NCI-H2171 treated with DMSO at 0.1 percent for 48 hours (cell line): Measurements from ENCODE around the gene STMP1.
"Not testable (repeated sequence)": the region's sequence is repeated elsewhere in the genome, so short reads cannot be mapped to it uniquely, and the experiment has no call there.

ENCODE experiments used
- DNase-seq: peaks from one replicate; lab custom pipeline; 2025; lab: John Stamatoyannopoulos, UW

The STMP1 gene

DNA sequence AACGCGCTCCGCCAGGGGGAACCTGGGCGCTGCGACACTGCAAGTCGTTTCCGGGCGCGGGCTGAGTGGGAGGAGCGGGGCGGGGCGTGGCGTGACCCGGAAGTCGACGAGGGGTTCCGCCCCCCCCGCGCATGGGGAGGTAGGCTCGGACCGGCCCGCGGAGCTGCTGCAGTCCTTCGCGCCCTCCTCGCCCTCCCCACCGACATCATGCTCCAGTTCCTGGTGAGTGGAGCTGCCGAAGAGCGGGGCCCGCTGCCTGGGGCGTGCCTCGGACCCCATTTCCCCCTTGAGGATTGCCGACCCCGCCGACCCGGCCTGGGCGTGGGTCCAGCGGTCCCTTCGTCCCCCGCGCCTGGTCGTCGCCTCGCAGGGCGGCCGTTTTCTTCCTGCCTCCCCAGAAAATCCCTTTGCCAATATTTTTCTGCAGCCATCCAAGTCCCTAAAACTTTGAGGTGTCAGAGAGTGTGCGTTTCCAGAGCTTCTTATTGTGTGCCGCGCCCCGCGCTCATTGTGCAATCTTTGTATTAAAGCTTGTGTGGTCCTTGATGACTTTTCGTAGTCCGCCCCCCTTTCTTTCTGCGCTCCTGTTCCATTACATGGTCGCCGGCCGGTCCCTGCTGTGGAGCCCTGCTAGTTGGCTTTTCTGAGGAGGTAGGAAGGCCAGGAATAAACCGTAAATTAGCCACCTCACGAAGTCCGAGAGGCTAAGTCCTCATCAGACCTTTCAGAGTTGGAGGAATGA, at the start of gene STMP1:
STMP1 (plus strand) TSS at position 142 of the 742 bp plus-strand sequence.
- DNase-seq = peak; percentile 91

DNA sequence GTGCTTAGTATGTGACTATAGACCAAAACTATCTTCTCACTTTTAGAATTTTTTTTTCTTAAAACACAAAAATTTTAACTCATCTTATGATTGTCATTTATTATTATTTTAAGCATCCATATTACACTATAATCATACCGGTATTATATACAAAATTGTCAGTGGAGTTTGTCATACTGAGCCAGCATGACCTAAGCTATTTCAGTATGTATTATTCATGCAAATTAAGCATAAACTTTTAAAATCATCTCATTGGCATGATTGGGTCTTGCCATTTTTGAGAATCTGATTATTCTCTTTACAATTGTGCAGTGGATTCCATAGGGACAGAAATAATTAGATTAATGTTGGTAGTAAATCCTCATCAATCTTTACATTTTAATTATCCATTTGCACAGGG, 46.2 kb upstream of the STMP1 start:
- DNase-seq = no peak

DNA sequence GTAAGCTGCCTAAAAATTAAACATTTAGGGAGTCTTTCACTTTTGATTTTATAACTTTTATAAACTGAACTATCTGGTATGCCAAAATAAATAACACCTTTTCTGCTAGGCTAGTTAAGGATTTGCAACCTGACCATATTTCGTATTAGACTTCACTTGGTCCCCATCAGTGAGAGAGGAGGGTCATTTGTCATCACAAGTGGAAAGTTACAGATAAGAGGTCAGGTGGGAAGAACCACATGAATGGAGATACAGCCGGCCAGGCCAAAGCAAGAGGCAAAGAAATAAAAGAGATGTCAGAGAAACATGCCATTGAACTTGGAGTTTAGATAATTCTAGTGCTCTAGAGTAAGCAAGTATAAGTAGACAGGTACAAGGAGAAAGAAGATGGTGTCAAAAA, 44.5 kb upstream of the STMP1 start:
- no peak for DNase-seq

DNA sequence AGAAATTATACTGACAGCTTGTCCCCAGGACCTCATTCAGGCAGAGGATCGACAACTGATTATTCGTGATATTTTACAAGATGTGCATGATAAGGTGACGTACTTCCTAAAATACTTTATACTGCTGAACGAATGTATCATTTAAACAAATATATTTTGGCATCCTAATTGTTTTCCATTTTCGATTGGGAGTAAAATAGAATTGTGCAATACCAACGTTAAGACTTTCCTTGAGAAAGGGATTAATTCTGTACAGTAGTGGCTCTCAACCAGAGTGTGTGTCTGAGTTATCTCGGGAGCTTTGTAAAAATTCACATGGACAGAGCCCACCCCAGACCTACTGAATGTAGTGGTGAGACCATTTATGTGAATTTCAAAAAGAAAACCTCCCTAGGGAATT, 43.8 kb upstream of the STMP1 start:
- no peak for DNase-seq

DNA sequence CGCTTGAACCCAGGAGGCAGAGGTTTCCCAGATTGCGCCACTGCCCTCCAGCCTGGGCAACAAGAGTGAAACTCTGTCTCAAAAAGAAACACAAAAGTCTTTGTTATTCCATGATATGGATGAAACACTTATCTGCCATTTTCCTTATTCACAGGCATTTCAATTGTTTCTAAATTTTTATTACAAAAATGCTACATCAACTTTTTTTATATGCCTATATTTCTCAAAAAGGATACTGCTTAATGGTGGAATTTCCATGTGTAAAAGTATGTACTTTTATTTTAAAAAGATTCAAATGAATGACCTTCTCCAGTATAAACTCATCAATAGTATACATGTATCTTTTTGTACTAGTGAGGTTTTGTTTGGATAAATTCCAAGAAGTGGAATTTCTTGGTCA, 41.9 kb upstream of the STMP1 start:
- no peak for DNase-seq

DNA sequence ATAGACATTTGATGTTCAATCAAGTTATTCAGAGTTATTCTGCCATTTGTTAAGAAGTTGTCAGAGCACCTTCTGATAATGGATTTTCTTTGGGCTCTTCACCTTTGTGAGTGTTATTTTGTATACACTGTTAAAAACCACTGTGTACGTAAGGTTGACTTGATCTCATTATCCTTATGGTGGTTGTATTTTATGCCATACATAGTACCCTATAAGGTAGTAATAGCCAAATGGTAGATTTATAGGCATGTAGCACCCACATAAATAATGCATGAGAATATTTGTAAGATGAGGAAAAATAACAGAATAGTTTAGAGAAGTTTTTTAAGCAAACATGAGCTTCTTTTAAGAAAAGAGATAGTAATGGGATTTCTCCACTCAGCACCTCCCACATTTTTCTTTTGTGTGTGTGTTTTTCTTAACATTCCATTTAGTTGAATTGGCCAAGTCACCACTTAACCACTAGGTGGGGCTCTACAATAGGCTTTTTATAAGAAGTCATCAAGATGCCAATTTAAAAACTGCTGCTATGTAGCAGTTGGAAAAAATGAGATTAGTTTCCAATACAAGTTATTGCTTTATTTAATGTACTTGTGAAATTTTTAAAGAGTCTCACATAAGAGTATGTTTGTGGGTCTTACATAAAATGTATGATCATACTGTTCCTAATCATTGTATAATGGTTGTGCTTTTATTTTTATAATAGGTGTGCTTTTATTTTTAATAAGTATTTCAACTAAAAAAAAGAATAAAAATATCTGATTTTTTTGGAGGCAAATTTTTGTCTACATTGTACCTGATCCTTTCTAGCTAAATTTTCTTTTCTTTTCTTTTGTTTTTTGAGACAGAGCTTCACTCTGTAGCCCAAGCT, 41.1 kb upstream of the STMP1 start:
- peak; percentile 40 for DNase-seq

DNA sequence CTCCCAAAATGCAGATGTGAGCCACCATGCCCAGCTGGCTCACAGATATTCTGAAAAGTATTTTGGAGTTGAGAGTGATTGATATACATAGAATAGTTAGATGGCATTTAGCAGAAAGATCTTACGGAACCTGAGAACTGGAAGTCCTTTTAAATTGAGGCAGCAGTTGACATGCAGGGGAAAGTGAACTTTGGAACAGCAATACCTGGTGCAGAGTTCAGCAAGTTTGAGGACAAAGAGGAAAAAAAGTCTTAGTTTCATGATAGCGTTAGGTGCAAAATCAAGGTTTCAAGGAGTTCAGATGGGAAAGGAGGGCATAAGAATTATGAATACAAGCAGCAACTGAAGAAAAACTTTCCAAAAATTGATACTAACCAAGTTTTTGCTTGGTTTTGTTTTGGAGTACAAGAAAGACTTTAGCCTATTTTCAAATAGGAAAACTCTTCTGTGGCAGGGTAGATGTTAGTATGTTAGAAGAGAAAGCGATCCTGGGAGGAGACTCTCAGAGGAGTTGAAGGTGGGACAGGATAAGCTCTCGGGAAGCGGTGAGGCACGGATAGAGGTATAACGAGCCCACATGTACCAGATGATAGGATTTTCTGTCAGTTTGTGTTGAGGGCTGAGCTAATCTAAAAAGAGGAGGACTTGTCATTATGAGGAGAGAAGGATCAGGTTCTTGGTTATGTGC, 28.0 kb upstream of the STMP1 start:
- DNase-seq = no peak

DNA sequence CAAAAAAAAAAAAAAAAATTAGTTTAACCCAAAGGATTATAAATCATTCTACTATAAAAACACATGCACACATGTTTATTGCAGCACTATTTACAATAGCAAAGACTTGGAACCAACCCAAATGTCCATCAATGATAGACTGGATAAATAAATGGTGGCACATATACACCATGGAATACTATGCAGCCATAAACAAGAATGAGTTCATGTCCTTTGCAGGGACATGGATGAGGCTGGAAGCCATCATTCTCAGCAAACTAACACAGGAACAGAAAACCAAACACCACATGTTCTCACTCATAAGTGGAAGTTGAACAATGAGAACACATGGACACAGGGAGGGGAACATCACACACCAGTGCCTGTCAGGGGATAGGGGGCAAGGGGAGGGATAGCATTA, 22.6 kb upstream of the STMP1 start:
- DNase-seq = not testable (repeated sequence)

DNA sequence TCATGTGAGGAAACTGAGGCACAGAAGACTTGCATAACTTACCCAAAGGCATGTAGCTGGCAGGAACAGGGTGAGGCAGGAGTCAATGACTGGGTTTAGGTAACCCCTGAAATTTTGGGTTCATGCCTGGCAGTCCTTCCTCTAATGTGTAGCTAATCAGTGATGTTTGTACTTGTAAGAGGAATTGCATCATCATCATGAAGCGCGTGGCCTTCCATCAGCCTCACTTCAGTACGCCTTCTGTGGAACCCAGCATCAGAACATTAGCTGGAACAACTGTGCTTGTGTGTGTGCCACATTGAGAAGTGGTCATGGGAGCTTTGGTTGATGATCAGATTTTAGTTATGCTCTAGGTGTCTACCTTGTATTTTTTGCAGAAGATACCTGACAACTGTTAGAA, 18.2 kb upstream of the STMP1 start:
- no peak for DNase-seq

DNA sequence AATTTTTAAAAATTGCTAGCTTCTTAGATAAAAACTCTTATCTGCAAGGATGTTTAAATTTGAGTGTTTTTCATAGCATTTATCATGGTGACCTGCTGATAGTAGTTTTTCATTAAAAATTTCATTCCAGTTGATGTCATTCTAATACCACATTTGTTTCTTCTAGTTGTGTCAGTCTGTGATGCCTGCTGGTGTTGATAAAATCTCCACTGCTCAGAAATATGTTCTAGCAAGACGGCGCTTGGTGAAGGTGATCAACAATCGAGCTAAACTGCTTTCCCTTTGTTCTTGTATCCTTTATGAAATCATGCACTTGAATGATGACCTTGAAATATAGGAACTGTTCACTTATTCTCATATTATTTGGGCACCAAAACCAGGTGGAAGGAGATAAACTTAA, 17.6 kb upstream of the STMP1 start:
- no peak for DNase-seq

DNA sequence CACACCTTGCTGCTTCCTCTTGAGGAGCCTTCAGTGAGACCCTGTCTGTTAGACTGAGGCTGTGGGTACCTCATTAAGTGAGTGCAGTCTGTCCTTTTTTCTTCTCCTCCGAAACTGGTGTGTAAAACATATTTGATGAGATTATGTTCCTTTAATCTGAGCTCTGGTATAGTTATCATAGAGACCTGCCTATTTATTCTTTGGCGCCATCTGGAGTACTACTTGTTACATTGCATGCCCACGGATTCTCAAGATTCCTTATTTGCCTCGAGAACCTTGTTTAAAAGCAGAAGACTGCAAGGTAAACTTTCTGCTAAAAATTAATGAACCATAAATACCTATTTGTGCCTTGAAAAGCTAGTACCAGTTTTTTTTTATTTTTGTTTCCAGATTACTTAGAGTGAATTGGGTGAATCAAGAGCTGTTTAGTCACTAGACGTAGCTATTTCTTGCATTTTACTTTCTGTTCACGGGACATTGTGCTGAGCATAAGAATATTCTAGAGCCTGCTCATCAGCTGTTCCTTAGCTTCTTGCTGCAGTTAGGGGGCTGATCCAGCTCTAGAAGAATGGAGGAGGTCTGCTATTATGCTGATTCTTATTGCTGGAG, 16.9 kb upstream of the STMP1 start:
- peak; percentile 56 for DNase-seq

DNA sequence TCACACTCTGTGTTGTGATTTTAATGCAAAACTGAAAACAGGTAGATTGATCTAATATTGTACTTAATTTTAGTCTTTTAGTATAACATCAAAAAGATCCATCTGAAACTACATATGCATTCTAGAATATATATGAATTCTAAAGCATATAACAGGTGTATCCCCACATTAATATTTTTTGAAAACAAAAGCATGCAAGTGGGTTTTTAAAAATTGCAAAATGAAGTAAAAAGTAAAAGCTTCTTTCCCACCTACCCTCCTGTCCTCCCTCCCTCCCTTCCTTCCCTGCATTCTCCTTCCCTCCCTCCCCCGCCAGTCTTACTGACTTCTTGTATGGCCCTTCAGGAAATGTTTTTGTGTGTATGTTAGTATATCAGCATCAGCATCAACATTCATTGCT, 14.6 kb upstream of the STMP1 start:
- no peak for DNase-seq

DNA sequence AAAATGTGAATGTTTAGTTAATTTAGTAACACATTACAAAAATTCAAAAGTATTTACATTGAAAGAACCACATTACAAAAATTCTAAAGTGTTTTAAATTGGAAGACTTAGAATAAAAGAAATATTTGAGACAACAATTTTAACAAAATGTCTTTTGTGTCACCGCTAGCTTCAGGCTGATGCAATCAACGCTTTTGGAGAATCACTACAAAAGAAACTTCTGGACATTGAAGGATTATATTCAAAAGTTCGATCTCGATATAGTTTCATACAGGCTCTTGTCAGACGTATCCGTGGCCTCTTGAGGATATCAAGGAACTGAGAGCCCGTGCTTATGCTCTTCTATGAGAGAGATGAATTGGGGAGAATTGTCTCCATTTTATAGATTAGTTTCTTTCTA, 14.1 kb upstream of the STMP1 start:
- no peak for DNase-seq

DNA sequence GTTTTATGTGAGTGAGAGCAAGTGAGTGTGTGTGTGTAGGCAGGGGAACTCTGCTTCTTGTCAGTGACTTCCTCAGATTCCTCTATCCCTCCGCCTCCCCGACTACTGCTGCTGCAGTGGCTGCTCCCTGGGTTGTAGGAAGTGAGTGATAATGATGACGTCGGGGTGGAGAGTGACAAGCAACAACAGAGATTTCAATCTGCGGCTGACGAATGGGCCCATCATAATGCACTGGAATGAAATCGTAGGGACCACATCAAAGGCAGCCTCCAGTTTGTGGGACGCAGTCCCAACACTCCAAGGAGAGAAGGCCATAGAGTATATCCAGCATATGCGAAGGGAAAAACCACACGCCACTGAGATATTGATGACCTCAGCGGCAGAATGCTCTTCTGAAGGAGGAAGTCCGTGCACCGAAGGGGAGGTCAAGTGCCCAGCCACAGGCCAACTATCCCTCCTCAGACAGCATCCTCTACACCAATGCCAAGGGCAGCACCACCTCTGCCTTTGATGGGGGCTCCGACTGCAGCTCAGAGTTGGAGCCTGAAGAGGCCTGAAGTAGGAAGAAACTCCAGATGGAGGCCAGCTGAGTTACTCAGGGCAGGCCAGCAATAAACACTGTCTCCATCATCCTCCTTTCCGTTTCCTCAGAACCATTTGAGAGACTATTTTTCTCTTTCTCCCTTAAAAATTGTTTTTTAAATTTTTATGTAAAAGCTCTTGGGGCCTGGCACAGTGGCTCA, 11.3 kb upstream of the STMP1 start:
- DNase-seq = no peak

DNA sequence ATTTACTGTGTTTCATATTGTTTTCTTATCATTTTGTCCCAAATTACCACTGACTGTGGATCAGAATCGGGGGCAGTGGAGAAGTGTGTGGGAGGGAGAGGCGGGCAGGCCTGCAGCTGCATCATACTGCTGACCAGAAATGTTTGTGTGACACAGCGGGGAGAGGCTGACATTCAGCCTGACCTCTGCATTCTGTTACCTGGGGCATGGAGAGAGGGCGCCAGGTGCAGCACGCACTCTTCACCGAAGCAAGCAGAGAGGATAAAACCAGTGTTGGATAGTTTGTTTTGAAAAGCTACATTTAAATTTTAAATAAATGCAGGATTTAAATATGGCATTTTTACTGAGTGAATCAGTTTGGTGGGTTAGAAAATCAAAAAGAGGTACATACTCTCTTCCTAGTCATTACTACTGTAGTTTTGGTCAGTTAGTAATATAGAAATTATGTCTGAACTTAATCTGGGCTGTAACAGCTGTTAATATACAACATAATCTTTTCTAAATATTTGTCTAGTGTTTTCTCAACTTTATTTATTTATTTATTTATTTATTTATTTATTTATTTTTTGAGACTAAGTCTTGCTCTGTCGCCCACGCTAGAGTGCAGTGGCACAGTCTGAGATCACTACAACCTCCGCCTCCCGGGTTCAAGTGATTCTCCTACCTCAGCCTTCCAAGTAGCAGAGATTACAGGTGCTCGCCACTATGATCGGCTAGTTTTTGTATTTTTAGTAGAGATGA, 8.8 kb upstream of the STMP1 start:
- no peak for DNase-seq

DNA sequence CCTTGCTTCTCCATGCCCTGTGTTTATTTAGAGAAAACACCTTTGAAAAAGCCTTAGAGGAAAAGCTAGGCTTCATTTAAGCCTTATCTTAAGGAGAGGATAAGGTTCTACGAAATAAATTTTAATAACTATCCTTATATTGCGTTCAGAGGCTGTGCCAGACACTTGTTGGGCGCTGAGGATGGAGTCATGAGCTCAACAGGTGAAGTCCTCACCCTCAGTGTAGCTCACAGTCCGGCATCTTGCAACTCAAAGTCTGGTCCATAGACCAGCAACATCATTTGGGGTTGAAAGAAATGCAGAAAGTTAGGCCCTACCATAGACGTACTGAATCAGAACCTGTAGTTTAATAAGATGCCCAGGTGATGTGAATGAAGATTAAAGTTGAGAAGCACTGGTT, 3.8 kb upstream of the STMP1 start:
- DNase-seq = no peak

DNA sequence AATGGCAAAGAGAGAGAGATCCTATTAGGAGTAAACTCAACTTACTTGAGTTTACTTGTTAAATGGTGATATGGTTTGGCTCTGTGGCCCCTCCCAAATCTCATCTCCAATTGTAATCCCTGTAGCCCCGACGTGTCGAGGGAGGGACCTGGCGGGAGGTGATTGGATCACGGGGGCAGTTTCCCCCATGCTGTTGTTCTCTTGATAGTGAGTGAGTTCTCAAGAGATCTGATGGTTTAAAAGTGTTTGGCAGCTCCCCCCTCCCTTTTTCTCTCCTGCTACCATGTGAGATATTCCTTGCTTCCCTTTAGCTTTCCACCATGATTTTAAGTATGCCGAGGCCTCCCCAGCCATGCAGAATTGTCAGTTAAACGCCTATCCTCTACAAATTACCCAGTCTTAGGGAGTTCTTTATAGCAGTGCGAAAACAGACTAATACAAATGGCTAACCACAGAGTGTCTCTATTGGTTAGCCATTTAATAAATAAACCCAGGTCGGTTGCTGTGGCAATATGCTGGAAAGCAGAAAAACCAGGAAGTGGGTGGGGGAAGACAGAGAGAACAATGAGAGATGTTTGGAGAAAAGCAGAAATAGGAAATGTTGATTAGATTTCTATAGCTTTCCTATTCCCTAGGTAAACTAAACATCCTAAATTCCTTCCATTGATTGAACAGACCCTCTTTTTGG, 3.0 kb upstream of the STMP1 start:
- DNase-seq = no peak

DNA sequence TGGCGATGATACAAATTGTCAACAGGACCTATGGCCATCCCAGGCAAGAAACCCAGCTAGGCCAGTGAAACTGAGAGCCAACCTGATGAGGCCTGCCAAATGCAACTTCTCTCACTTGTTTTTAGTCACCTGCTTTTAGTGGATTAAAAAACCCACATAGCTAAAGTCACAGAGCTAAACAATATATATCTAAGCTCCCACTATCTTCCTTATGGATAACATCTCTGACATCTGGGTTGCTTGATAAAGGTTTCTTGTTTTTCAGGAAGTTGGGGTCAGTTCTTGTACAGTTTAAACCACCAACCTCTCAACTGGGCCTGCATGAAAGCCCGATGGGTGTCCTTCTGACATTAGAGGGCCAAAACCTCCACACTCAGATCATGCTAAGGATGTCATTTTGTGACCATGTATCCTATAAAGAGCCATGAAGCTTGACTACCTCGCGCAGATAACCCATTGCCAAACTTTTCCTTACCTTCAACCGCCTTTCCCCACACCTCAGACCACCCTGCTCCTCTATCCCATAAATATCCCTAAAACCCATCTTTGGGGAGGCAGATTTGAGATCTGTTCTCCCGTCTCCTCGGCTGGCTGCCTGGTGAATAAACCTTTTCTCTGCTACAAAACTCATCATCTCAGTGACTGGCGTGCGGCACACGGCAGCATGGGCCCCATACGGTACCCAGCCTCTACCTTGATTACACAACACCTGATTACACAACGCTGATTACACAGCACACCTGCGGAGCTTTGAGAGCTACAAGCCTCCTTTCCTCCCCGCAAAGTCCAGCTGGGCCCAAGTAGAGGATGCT, 797 bp upstream of the STMP1 start:
- peak; percentile 69 for DNase-seq

DNA sequence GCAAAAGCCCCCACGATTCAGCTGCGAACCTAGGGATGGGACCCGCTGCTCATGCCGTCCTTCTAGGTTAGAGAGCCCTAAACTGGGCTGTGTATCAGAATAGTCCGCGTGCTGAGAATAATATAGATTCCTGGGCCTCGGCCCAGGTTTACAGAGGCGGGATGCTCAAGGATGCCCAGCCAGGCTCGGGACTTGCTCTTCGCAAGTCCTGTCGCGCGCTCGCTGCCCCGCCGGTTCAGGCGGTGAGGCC, 266 bp upstream of the STMP1 start:
- DNase-seq = no peak

DNA sequence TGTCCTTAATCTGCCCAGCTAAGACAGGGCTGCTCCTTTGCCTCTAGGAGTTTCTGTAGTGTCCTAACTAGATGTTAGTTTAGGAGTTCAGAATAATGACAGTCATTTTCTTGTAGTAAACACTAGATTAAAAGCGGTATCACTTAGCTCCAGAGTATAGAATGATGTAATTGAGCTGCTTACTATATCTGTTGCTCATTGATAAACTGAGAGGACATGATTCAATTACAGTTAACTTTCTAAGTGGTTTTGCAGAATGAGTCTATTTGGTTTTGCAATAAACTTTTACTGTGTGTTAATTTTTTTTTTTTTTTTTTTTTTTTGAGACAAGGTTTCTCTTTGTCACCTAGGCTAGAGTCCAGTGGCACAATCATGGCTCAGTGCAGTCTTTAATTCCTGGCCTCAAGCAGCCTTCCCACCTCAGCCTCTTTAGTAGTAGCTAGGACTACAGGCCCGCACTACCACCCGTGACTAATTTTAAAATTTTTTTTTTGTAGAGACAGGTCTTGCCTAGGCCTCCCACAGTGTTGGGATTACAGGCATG, 1.8 kb downstream of the STMP1 start:
- DNase-seq = no peak
